Spleen (tissue), 11 donors: Measurements from ENCODE around the gene CEP68. TPM values are rescaled to one million over a fixed set of nuclear protein-coding genes. Genes with fewer than 3 reads are reported as not detected.
"Not testable (repeated sequence)": the region's sequence is repeated elsewhere in the genome, so short reads cannot be mapped to it uniquely, and the experiment has no call there.

Experiments
- DNase-seq: peaks from one replicate; pipeline ENCODE4 v3.0.0-alpha.2; 2020
- H3K27ac ChIP-seq, 8 donors: fragments of 200-600 bp; sonication (generic) in 7 of 8; 1 replicate in 4 of 8; 2 replicates in 4 of 8; pipeline versions ENCODE4 v1.5.0 to v1.8.0; 2016 to 2021; ENCODE audit warnings: inconsistent platforms in 4 of 8, mild to moderate bottlenecking in 4 of 8, moderate library complexity in 1 of 8
- H3K27me3 ChIP-seq, 7 donors: fragments of 200-600 bp; sonication (generic) in 6 of 7; replicated peaks in 1 of 7; 1 replicate in 4 of 7; 2 replicates in 3 of 7; pipeline versions ENCODE4 v1.5.0 to v1.8.0; 2016 to 2021; ENCODE audit warnings: inconsistent platforms in 3 of 7, mild to moderate bottlenecking in 1 of 7
- H3K36me3 ChIP-seq, 6 donors: fragments of 200-600 bp; sonication (generic) in 5 of 6; 1 replicate in 4 of 6; 2 replicates in 2 of 6; pipeline versions ENCODE4 v1.5.0 to v1.8.0; 2016 to 2021; ENCODE audit warnings: inconsistent platforms in 2 of 6
- H3K4me1 ChIP-seq, 6 donors: fragments of 200-600 bp; sonication (generic) in 5 of 6; 1 replicate in 3 of 6; 2 replicates in 3 of 6; pipeline versions ENCODE4 v1.5.0 to v1.8.0; 2016 to 2021; ENCODE audit warnings: inconsistent platforms in 3 of 6
- H3K4me3 ChIP-seq, 8 donors: fragments of 200-600 bp; sonication (generic) in 7 of 8; 1 replicate in 4 of 8; 2 replicates in 4 of 8; pipeline versions ENCODE4 v1.5.0 to v1.8.0; 2016 to 2021; ENCODE audit warnings: inconsistent platforms in 4 of 8, mild to moderate bottlenecking in 4 of 8, moderate library complexity in 2 of 8
- H3K9me3 ChIP-seq, 8 donors: fragments of 200-600 bp; sonication (generic) in 7 of 8; 1 replicate in 4 of 8; 2 replicates in 4 of 8; pipeline versions ENCODE4 v1.5.0 to v1.8.0; 2016 to 2021; ENCODE audit warnings: inconsistent platforms in 4 of 8
- CTCF ChIP-seq, 11 experiments: fragments of 200-600 bp in 7 of 11; fragments of 450-650 bp in 4 of 11; sonication (generic) in 4 of 11; IDR thresholded peaks in 8 of 11; conservative IDR thresholded peaks in 3 of 11; 1 replicate in 7 of 11; 2 replicates in 4 of 11; pipeline versions ENCODE4 v1.4.0 to v1.8.0; 2016 to 2021; ENCODE audit warnings: antibody characterized with exemption in 11 of 11, inconsistent platforms in 4 of 11, mild to moderate bottlenecking in 1 of 11
- POLR2A ChIP-seq, 3 donors: fragments of 450-650 bp; IDR thresholded peaks; one replicate each; pipeline ENCODE4 v1.5.1; 2017; ENCODE audit warnings: antibody characterized with exemption in 3 of 3, mild to moderate bottlenecking in 1 of 3
- POLR2AphosphoS5 ChIP-seq, 3 donors: sonication (generic); formaldehyde crosslinking; IDR thresholded peaks; one replicate each; pipeline ENCODE4 v1.5.1; 2017; ENCODE audit warnings: antibody characterized with exemption in 3 of 3
- WGBS, 5 donors: extraction: QIAGEN DNeasy Blood & Tissue Kit in 3 of 5; methylation state at CpG; one replicate each; pipeline versions ENCODE4 v1.1.5 to v1.1.7; 2013 to 2018; 5-methylcytosine and 5-hydroxymethylcytosine counted together
- intact Hi-C: fragments of 100-400 bp; cut with DNase I; formaldehyde crosslinking; loops from one replicate; pipeline ENCODE4 v1.15.0; 2023; ENCODE audit warnings: low total_unique reads
- polyA plus RNA-seq, 3 donors: library from polyadenylated mRNA; stranded (reverse); fragments of 200-250 nt; gene quantifications; one replicate each; pipeline ENCODE4 v1.2.1, GENCODE V29; 2013
- total RNA-seq, 7 donors: library from RNA; depleted of rRNA in 3 of 7; stranded (reverse); fragments of >200 nt in 3 of 7; fragmentation: NEBNext Ultra II Directional in 4 of 7; extraction: Animal tissue kit (Norgen Biotek cat#: 25700) in 4 of 7; gene quantifications; one replicate each; pipeline versions ENCODE4 v1.1.0 to v1.2.1, GENCODE V29; 2016 to 2021
- donor health status: healthy with polysubstance abuse.
- donor health status: DM: no; HTN: no; CAD: no; lungs with moderate emphysema.
- donor health status: DM: no; HTN: no; CAD: no.
- donor health status: Bipolar disorder and iron deficiency.
- donor health status: healthy.
- donor health status: DM: no; HTN: no; CAD: no.
- donor health status: DM: yes; HTN: yes; CAD: no.

The CEP68 gene
- total and polyA plus RNA-seq, 10 donors = 5.2 to 26.7 (median 19.5) TPM

- Histone ChIP-seq H3K27ac (peak overlapping the region; percentile 9 to 87 (median 73)), H3K4me1 (peaks cover 30 to 96% (median 69%) of the 10 kb centered on the region in 6 donors), H3K9me3 (no peaks in the 10 kb centered on the region), H3K4me3 (peak overlapping the region in 7 of 8 donors; percentile 10 to 67 (median 32)), H3K36me3 (peaks cover 0 to 10% (median 0%) of the 10 kb centered on the region in 6 donors), H3K27me3 (no peaks in the 10 kb centered on the region)
- intact Hi-C loops = loop anchor here (5.0 kb wide), 1 partner anchor 114 kb away; no protein-coding TSS in a partner anchor
- 32 to 50% (median 37%) methylated on average over 8 of the region's 8 CpGs for WGBS, 5 donors
- peak; percentile 80 for DNase-seq
- TF ChIP-seq CTCF (IDR thresholded peaks at IDR 0.05 in 8 of 11, conservative IDR thresholded peaks at IDR 0.05 in 3 of 11) (no peak), POLR2AphosphoS5 (IDR thresholded peaks at IDR 0.05) (peak in 2 of 3 donors; percentile 75 to 78)
Measured at GRCh38 chr2:65031341-65032018, 24.7 kb upstream of the CEP68 start.

GRCh38 chr2:65032019-65032975 lies 23.9 kb upstream of the CEP68 start:
- H3K4me1 ChIP-seq = peaks cover 30 to 87% (median 61%) of the 10 kb centered on the region in 6 donors
- peaks cover 0 to 18% (median 0%) of the 10 kb centered on the region in 6 donors for H3K36me3 ChIP-seq
- H3K27ac ChIP-seq = peak overlapping the region; percentile 9 to 87 (median 73)
- H3K9me3 ChIP-seq = no peaks in the 10 kb centered on the region
- TF ChIP-seq CTCF (IDR thresholded peaks at IDR 0.05 in 8 of 11, conservative IDR thresholded peaks at IDR 0.05 in 3 of 11) (no peak), POLR2A (IDR thresholded peaks at IDR 0.05) (no peak), POLR2AphosphoS5 (IDR thresholded peaks at IDR 0.05) (no peak)
- DNase-seq = no peak
- H3K4me3 ChIP-seq = peak overlapping the region in 7 of 8 donors; percentile 10 to 67 (median 32)
- 45 to 56% (median 47%) methylated on average over 13 of the region's 13 CpGs for WGBS, 5 donors
- intact Hi-C loops = loop anchor here (5.0 kb wide), 1 partner anchor 115 kb away; no protein-coding TSS in a partner anchor
- H3K27me3 ChIP-seq = no peaks in the 10 kb centered on the region

- peaks cover 0 to 27% (median 0%) of the 10 kb centered on the region in 6 donors for H3K36me3 ChIP-seq
- peak overlapping the region in 4 of 8 donors; percentile 9 to 81 (median 65) for H3K27ac ChIP-seq
- H3K4me1 ChIP-seq = peaks cover 24 to 79% (median 52%) of the 10 kb centered on the region in 6 donors
- WGBS, 5 donors = 67 to 77% (median 72%) methylated on average over 4 of the region's 4 CpGs
- H3K4me3 ChIP-seq = no peak overlapping the region
- intact Hi-C loops = loop anchor here (5.0 kb wide), 1 partner anchor 116 kb away; no protein-coding TSS in a partner anchor
- H3K9me3 ChIP-seq = no peaks in the 10 kb centered on the region
- DNase-seq = no peak
- no peaks in the 10 kb centered on the region for H3K27me3 ChIP-seq
- TF ChIP-seq CTCF (IDR thresholded peaks at IDR 0.05 in 8 of 11, conservative IDR thresholded peaks at IDR 0.05 in 3 of 11) = peak in 6 of 11 experiments; percentile 15 to 51 (median 24)
- no peak for TF ChIP-seq POLR2AphosphoS5 (IDR thresholded peaks at IDR 0.05)
Measured at GRCh38 chr2:65033178-65033577, 23.0 kb upstream of the CEP68 start.

GRCh38 chr2:65033667-65034066 lies 22.5 kb upstream of the CEP68 start:
- 87 to 92% (median 90%) methylated on average over 4 of the region's 4 CpGs for WGBS, 5 donors
- Histone ChIP-seq H3K36me3 (peaks cover 0 to 30% (median 0%) of the 10 kb centered on the region in 6 donors), H3K27ac (peak overlapping the region in 4 of 8 donors; percentile 9 to 81 (median 65)), H3K4me1 (peaks cover 19 to 74% (median 47%) of the 10 kb centered on the region in 6 donors)
- not testable (repeated sequence) for H3K9me3 ChIP-seq, H3K4me3 ChIP-seq, H3K27me3 ChIP-seq, DNase-seq
- intact Hi-C loops = loop anchor here (5.0 kb wide), 1 partner anchor 116 kb away; no protein-coding TSS in a partner anchor
